H9 (cell line): ENCODE results near the gene KLF1. TPM values are rescaled to one million over a fixed set of nuclear protein-coding genes. Genes with fewer than 3 reads are reported as not detected.
"Not testable (repeated sequence)": the region's sequence is repeated elsewhere in the genome, so short reads cannot be mapped to it uniquely, and the experiment has no call there.

Source experiments
- DNase-seq: peaks from one replicate; pipeline ENCODE4 v3.0.0-alpha.2; 2017
- H2AFZ ChIP-seq: one replicate; pipeline ENCODE4 v1.6.1; 2013; ENCODE audit warnings: mild to moderate bottlenecking, low read length, control low read depth, moderate library complexity
- H2AK5ac ChIP-seq: 2 replicates; pipeline ENCODE4 v1.6.1; 2013; ENCODE audit warnings: low read length, control low read depth, mixed read lengths; ENCODE audit not compliant: insufficient read length
- H2BK120ac ChIP-seq: one replicate; pipeline ENCODE4 v1.6.1; 2013; ENCODE audit warnings: low read depth, mild to moderate bottlenecking, low read length, control low read depth, inconsistent platforms; ENCODE audit not compliant: poor library complexity, severe bottlenecking
- H2BK12ac ChIP-seq: 2 replicates; pipeline ENCODE4 v1.6.1; 2013; ENCODE audit warnings: low read length, control low read depth, mixed read lengths, low read depth; ENCODE audit not compliant: insufficient read length
- H2BK15ac ChIP-seq: 2 replicates; pipeline ENCODE4 v1.6.1; 2013; ENCODE audit warnings: low read depth, low read length, control low read depth
- H2BK20ac ChIP-seq: one replicate; pipeline ENCODE4 v1.6.1; 2013; ENCODE audit warnings: low read depth, mild to moderate bottlenecking, low read length, control low read depth, inconsistent platforms; ENCODE audit not compliant: poor library complexity, severe bottlenecking
- H2BK5ac ChIP-seq: 2 replicates; pipeline ENCODE4 v1.6.1; 2013; ENCODE audit warnings: low read length, control low read depth, mixed read lengths; ENCODE audit not compliant: insufficient read length
- H3K14ac ChIP-seq: 2 replicates; pipeline ENCODE4 v1.6.1; 2013; ENCODE audit warnings: low read length, control low read depth; ENCODE audit not compliant: insufficient read depth
- H3K18ac ChIP-seq: 2 replicates; pipeline ENCODE4 v1.6.1; 2013; ENCODE audit warnings: low read depth, mild to moderate bottlenecking, mixed read lengths, low read length, control low read depth; ENCODE audit not compliant: insufficient read length
- H3K23ac ChIP-seq: 2 replicates; pipeline ENCODE4 v1.6.1; 2013; ENCODE audit warnings: low read length, control low read depth, mixed read lengths, low read depth; ENCODE audit not compliant: insufficient read length
- H3K23me2 ChIP-seq: 2 replicates; pipeline ENCODE4 v1.6.1; 2013; ENCODE audit warnings: low read depth, mild to moderate bottlenecking, mixed read lengths, low read length, control low read depth; ENCODE audit not compliant: insufficient read length, poor library complexity, severe bottlenecking
- H3K27ac ChIP-seq: 2 replicates; pipeline ENCODE4 v1.5.1; 2013; ENCODE audit warnings: low read length, control low read depth, mixed read lengths, low read depth; ENCODE audit not compliant: insufficient read length
- H3K27me3 ChIP-seq: 2 replicates; pipeline ENCODE4 v1.6.1; 2013; ENCODE audit warnings: low read length, control low read depth, inconsistent platforms; ENCODE audit not compliant: insufficient read depth
- H3K4ac ChIP-seq: 2 replicates; pipeline ENCODE4 v1.6.1; 2013; ENCODE audit warnings: low read depth, mild to moderate bottlenecking, control low read depth, inconsistent platforms, low read length, moderate library complexity
- H3K4me1 ChIP-seq: 2 replicates; pipeline ENCODE4 v1.6.1; 2013; ENCODE audit warnings: low read length, control low read depth, inconsistent platforms; ENCODE audit not compliant: insufficient read depth
- H3K4me2 ChIP-seq: 2 replicates; pipeline ENCODE4 v1.6.1; 2013; ENCODE audit warnings: low read length, control low read depth, mixed read lengths; ENCODE audit not compliant: insufficient read length, insufficient read depth
- H3K56ac ChIP-seq: 2 replicates; pipeline ENCODE4 v1.6.1; 2013; ENCODE audit warnings: low read depth, mild to moderate bottlenecking, mixed read lengths, low read length, control low read depth; ENCODE audit not compliant: insufficient read length
- H3K79me1 ChIP-seq: 2 replicates; pipeline ENCODE4 v1.6.1; 2013; ENCODE audit warnings: low read depth, mild to moderate bottlenecking, moderate library complexity, low read length, control low read depth, inconsistent platforms; ENCODE audit not compliant: insufficient read depth, poor library complexity, severe bottlenecking
- H3K79me2 ChIP-seq: 2 replicates; pipeline ENCODE4 v1.6.1; 2013; ENCODE audit warnings: low read length, control low read depth, inconsistent platforms; ENCODE audit not compliant: insufficient read depth
- H3K9ac ChIP-seq: 2 replicates; pipeline ENCODE4 v1.6.1; 2013; ENCODE audit warnings: low read length, control low read depth, mixed read lengths; ENCODE audit not compliant: insufficient read length; ENCODE audit errors: extremely low read depth
- H3K9me3 ChIP-seq: one replicate; pipeline ENCODE4 v1.6.1; 2013; ENCODE audit warnings: low read depth, low read length, inconsistent platforms; ENCODE audit not compliant: control insufficient read depth
- H3T11ph ChIP-seq: one replicate; pipeline ENCODE4 v1.6.1; 2013; ENCODE audit warnings: mild to moderate bottlenecking, low read length, control low read depth, inconsistent platforms
- H4K20me1 ChIP-seq: one replicate; pipeline ENCODE4 v1.6.1; 2013; ENCODE audit not compliant: control insufficient read depth, insufficient read length, insufficient read depth
- H4K5ac ChIP-seq: 2 replicates; pipeline ENCODE4 v1.6.1; 2013; ENCODE audit warnings: low read depth, mild to moderate bottlenecking, mixed read lengths, low read length, control low read depth; ENCODE audit not compliant: insufficient read length
- H4K8ac ChIP-seq: replicated peaks from 2 replicates; pipeline ENCODE4 v1.6.1; 2013; ENCODE audit warnings: low read length, control low read depth, mixed read lengths, low read depth; ENCODE audit not compliant: insufficient read length
- H4K91ac ChIP-seq: 2 replicates; pipeline ENCODE4 v1.6.1; 2013; ENCODE audit warnings: low read depth, mild to moderate bottlenecking, moderate library complexity, mixed read lengths, low read length, control low read depth; ENCODE audit not compliant: insufficient read length
- H3K27ac Mint-ChIP-seq, 3 experiments: 2 replicates in 2 of 3; 3 replicates in 1 of 3; pipeline ENCODE4 v1.8.0; 2020 to 2021; ENCODE audit warnings: mixed read lengths in 3 of 3, mild to moderate bottlenecking in 1 of 3, moderate library complexity in 1 of 3
- H3K27me3 Mint-ChIP-seq: 2 replicates; pipeline ENCODE4 v1.8.0; 2021; ENCODE audit warnings: low read depth, mild to moderate bottlenecking, moderate library complexity, mixed read lengths
- H3K36me3 Mint-ChIP-seq, 3 experiments: 2 replicates in 2 of 3; 3 replicates in 1 of 3; pipeline ENCODE4 v1.8.0; 2020 to 2021; ENCODE audit warnings: low read depth in 3 of 3, mixed read lengths in 3 of 3; ENCODE audit not compliant: insufficient read depth in 1 of 3
- H3K4me1 Mint-ChIP-seq, 2 experiments: 2 replicates each; pipeline ENCODE4 v1.8.0; 2020; ENCODE audit warnings: mixed read lengths in 2 of 2
- H3K4me3 Mint-ChIP-seq, 2 experiments: 2 replicates in 1 of 2; 3 replicates in 1 of 2; pipeline ENCODE4 v1.8.0; 2020 to 2021; ENCODE audit warnings: mild to moderate bottlenecking in 2 of 2, mixed read lengths in 2 of 2, moderate library complexity in 1 of 2
- H3K9me3 Mint-ChIP-seq, 2 experiments: 2 replicates in 1 of 2; 3 replicates in 1 of 2; pipeline ENCODE4 v1.8.0; 2020; ENCODE audit warnings: mild to moderate bottlenecking in 2 of 2, mixed read lengths in 2 of 2, moderate library complexity in 1 of 2
- CTCF ChIP-seq: fragments of 200-600 bp; sonication (generic); conservative IDR thresholded peaks from 3 replicates; pipeline ENCODE4 v1.8.0; 2021; ENCODE audit warnings: antibody characterized with exemption, mild to moderate bottlenecking
- WGBS: extraction: QIAGEN DNeasy Blood & Tissue Kit; methylation state at CpG from one replicate; pipeline ENCODE4 v1.1.7; 2013; ENCODE audit warnings: missing lambda C conversion rate, low lambda C conversion rate, mixed read lengths; ENCODE audit not compliant: insufficient read length; ENCODE audit errors: extremely low coverage; 5-methylcytosine and 5-hydroxymethylcytosine counted together
- total RNA-seq: library from RNA; stranded (reverse); gene quantifications from 2 replicates; pipeline ENCODE4 v1.2.1, GENCODE V29; 2021

KLF1 gene
- total RNA-seq, 1 experiment from 2014 or later: 0.37 TPM

GRCh38 chr19:12918253-12918652, 31.3 kb upstream of the KLF1 start:
- no peak overlapping the region for H3K27ac Mint-ChIP-seq
- WGBS: no CpG with 5 or more reads among the region's 14 CpGs
- H4K5ac ChIP-seq: no peak overlapping the region

GRCh38 chr19:12915860-12916259, 28.9 kb upstream of the KLF1 start:
- H3K4me3 Mint-ChIP-seq, H3K14ac ChIP-seq, H3K4ac ChIP-seq, H3K23me2 ChIP-seq, H2BK20ac ChIP-seq, H3K9ac ChIP-seq, H3K18ac ChIP-seq, H3K27ac Mint-ChIP-seq, H4K5ac ChIP-seq, H4K20me1 ChIP-seq, H3K23ac ChIP-seq, H3K56ac ChIP-seq, H2BK12ac ChIP-seq, H2BK120ac ChIP-seq, H3K9me3 Mint-ChIP-seq, H3K79me1 ChIP-seq, H3K79me2 ChIP-seq, H2AFZ ChIP-seq, H2AK5ac ChIP-seq, H3K4me2 ChIP-seq, H2BK15ac ChIP-seq, H3T11ph ChIP-seq, H3K9me3 ChIP-seq, DNase-seq, H3K4me1 ChIP-seq, H4K91ac ChIP-seq, H3K27me3 ChIP-seq, H4K8ac ChIP-seq, H3K27ac ChIP-seq, H2BK5ac ChIP-seq, H3K36me3 Mint-ChIP-seq: not testable (repeated sequence)
- Mint-ChIP-seq H3K4me1 (peaks cover 20 to 28% of the 10 kb centered on the region in 2 experiments), H3K27me3 (peaks cover 24% of the 10 kb centered on the region)
- no CpG with 5 or more reads among the region's 4 CpGs for WGBS

More at GRCh38 chr19:12918253-12918652, 31.3 kb upstream of the KLF1 start:
- no peak overlapping the region for H2BK12ac ChIP-seq
- H3K23ac ChIP-seq: no peak overlapping the region
- H3K4me1 ChIP-seq: no peaks in the 10 kb centered on the region; the same call in 1 of the 2 replicates
- H2BK5ac ChIP-seq: no peak overlapping the region
- H3K27me3 Mint-ChIP-seq: peaks cover 24% of the 10 kb centered on the region
- peaks cover 7 to 15% of the 10 kb centered on the region in 2 experiments for H3K4me1 Mint-ChIP-seq
- no peak for TF ChIP-seq CTCF
- no peak overlapping the region for H3K14ac ChIP-seq
- no peak overlapping the region for H3K4me2 ChIP-seq
- no peak overlapping the region for H3K4ac ChIP-seq
- H2BK15ac ChIP-seq: no peak overlapping the region
- no peaks in the 10 kb centered on the region for H3K23me2 ChIP-seq
- H3K9ac ChIP-seq: no peak overlapping the region
- H3K56ac ChIP-seq: no peak overlapping the region
- no peaks in the 10 kb centered on the region for H3K79me2 ChIP-seq
- H3K4me3 Mint-ChIP-seq: peak overlapping the region in 1 of 2 experiments; percentile 69; a peak in 3 of 5 replicates
- H4K20me1 ChIP-seq: no peaks in the 10 kb centered on the region
- H4K8ac ChIP-seq: no peak overlapping the region
- no peak overlapping the region for H4K91ac ChIP-seq
- no peak overlapping the region for H2AK5ac ChIP-seq
- H3K9me3 Mint-ChIP-seq: peaks cover 7 to 8% of the 10 kb centered on the region in 2 experiments
- no peak for DNase-seq
- H3K79me1 ChIP-seq: no peaks in the 10 kb centered on the region
- peaks cover 5% of the 10 kb centered on the region; the same call in 1 of the 2 replicates for H3K27me3 ChIP-seq
- H3K9me3 ChIP-seq: no peaks in the 10 kb centered on the region
- H3T11ph ChIP-seq: no peak overlapping the region
- no peak overlapping the region for H3K18ac ChIP-seq
- no peak overlapping the region for H3K27ac ChIP-seq
- no peak overlapping the region for H2BK20ac ChIP-seq
- H2BK120ac ChIP-seq: no peak overlapping the region
- H3K36me3 Mint-ChIP-seq: peaks cover 10 to 13% (median 12%) of the 10 kb centered on the region in 3 experiments; a peak in 6 of 7 replicates
- no peak overlapping the region for H2AFZ ChIP-seq
